OCI-LY1 (cell line): ENCODE results near the gene PHLDA2.

Experiments used
- CTCF ChIP-seq: fragments of 200-600 bp; sonication (generic), shearing (Covaris generic); IDR thresholded peaks from 2 replicates; pipeline ENCODE4 v1.5.1; 2017; ENCODE audit warnings: mild to moderate bottlenecking, antibody characterized with exemption, low read length, moderate library complexity, mixed read lengths
- EZH2 ChIP-seq: fragments of 200-600 bp; sonication (generic), shearing (Covaris generic); IDR thresholded peaks from 2 replicates; pipeline ENCODE4 v1.8.0; 2017; ENCODE audit warnings: borderline replicate concordance, mixed run types, mild to moderate bottlenecking, antibody characterized with exemption, low read length, moderate library complexity, mixed read lengths

- TF ChIP-seq CTCF (no peak), EZH2 (no peak)
Measured at GRCh38 chr11:2963761-2964160, 34.5 kb upstream of the PHLDA2 start.
